H4 (cell line): ENCODE measurements around the gene OSBPL2. TPM values are rescaled to one million over a fixed set of nuclear protein-coding genes. Genes with fewer than 3 reads are reported as not detected.

Source experiments
- DNase-seq: peaks from one replicate; pipeline ENCODE4 v3.0.0-alpha.2; 2015; ENCODE audit warnings: low spot score
- total RNA-seq: library from RNA; depleted of rRNA; stranded (reverse); fragments of >200 nt; shearing (Covaris generic); gene quantifications from 2 replicates; pipeline ENCODE4 v1.2.3, GENCODE V29; 2014

The OSBPL2 gene
- total RNA-seq, 1 experiment from 2014 or later: 12.5 TPM

- DNase-seq: no peak
Observed at GRCh38 chr20:62282877-62283503, 44.7 kb downstream of the OSBPL2 start.

GRCh38 chr20:62284448-62284847 is 46.1 kb downstream of the OSBPL2 start:
- no peak for DNase-seq

GRCh38 chr20:62285151-62285550 is 46.8 kb downstream of the OSBPL2 start:
- no peak for DNase-seq

- DNase-seq: no peak
Observed at GRCh38 chr20:62285722-62286121, 47.4 kb downstream of the OSBPL2 start.

- DNase-seq: no peak
Observed at GRCh38 chr20:62286493-62287064, 48.3 kb downstream of the OSBPL2 start.

- no peak for DNase-seq
Observed at GRCh38 chr20:62287129-62287528, 48.8 kb downstream of the OSBPL2 start.

- no peak for DNase-seq
Observed at GRCh38 chr20:62287759-62288534, 49.6 kb downstream of the OSBPL2 start.

- no peak for DNase-seq
Observed at GRCh38 chr20:62288535-62289105, 50.3 kb downstream of the OSBPL2 start.

- DNase-seq: no peak
Observed at GRCh38 chr20:62289131-62289530, 50.8 kb downstream of the OSBPL2 start.

- no peak for DNase-seq
Observed at GRCh38 chr20:62289898-62290297, 51.6 kb downstream of the OSBPL2 start.

- no peak for DNase-seq
Observed at GRCh38 chr20:62291251-62292066, 53.1 kb downstream of the OSBPL2 start.

GRCh38 chr20:62292108-62292507 is 53.8 kb downstream of the OSBPL2 start:
- no peak for DNase-seq

- DNase-seq: no peak
Observed at GRCh38 chr20:62293111-62293784, 54.9 kb downstream of the OSBPL2 start.

- no peak for DNase-seq
Observed at GRCh38 chr20:62293946-62294345, 55.6 kb downstream of the OSBPL2 start.

GRCh38 chr20:62294516-62294915 is 56.2 kb downstream of the OSBPL2 start:
- DNase-seq: no peak

GRCh38 chr20:62296724-62297448 is 58.6 kb downstream of the OSBPL2 start:
- DNase-seq: no peak

- DNase-seq: no peak
Observed at GRCh38 chr20:62297449-62298227, 59.3 kb downstream of the OSBPL2 start.

GRCh38 chr20:62298577-62299249 is 60.4 kb downstream of the OSBPL2 start:
- no peak for DNase-seq

- no peak for DNase-seq
Observed at GRCh38 chr20:62299666-62300236, 61.4 kb downstream of the OSBPL2 start.
